C4-2B (cell line): Measurements from ENCODE around the gene FHOD1.

Source experiments
- ZFX ChIP-seq: fragments of 450-650 bp; IDR thresholded peaks from 2 replicates; pipeline ENCODE4 v1.6.1; 2017
- TF ChIP-seq, protein P1 (sequence below): fragments of 450-650 bp; conservative IDR thresholded peaks from 2 replicates; pipeline ENCODE4 v1.5.1; 2017; ENCODE audit warnings: mild to moderate bottlenecking

DNA sequence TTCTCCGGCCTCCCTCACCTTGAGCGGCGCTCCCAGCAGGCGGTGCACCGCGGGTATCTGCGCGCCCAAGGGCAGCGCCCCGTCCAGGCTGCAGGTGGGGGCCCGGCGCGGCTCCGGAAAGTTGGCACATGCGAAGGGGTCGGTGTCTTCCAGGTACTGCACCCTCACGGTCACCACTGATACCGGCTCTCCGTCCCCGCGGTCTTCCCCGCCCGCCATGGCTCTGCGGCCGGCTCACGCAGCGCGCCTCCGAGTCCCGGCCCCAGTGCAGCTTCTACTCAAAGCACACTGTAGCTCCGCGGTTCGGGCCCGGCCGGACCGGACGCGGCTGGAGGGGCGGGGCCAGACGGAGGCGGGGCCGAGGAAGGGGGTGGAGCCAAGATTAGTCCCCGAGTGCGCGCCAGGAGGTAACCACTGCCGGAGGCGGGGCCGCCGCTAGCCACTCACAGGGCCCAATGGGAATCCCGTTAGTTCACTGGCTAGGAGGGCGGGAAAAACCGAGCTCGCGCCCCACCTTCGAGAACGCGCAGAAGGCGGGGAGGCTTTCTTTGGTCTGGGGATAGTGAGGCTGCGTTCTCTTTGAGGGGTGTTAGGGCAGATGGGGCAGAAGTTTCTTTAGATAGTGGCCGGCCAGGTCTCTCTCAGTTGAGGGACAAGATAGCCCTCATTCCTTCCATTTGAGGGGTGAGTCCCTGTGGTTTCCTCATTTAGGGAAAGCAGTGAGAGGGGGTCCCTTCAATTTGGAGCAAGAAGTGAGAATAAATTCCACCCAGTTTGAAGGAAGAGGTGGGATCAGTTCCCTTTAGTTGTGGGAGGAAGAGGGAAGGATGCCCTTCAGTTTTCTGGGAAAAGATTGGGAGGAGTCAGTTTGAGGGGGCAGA is at the start of gene FHOD1:
- TF ChIP-seq, protein P1, sequence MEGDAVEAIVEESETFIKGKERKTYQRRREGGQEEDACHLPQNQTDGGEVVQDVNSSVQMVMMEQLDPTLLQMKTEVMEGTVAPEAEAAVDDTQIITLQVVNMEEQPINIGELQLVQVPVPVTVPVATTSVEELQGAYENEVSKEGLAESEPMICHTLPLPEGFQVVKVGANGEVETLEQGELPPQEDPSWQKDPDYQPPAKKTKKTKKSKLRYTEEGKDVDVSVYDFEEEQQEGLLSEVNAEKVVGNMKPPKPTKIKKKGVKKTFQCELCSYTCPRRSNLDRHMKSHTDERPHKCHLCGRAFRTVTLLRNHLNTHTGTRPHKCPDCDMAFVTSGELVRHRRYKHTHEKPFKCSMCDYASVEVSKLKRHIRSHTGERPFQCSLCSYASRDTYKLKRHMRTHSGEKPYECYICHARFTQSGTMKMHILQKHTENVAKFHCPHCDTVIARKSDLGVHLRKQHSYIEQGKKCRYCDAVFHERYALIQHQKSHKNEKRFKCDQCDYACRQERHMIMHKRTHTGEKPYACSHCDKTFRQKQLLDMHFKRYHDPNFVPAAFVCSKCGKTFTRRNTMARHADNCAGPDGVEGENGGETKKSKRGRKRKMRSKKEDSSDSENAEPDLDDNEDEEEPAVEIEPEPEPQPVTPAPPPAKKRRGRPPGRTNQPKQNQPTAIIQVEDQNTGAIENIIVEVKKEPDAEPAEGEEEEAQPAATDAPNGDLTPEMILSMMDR: no peak
- TF ChIP-seq ZFX: peak; percentile 37; the same call in 1 of the 2 replicates
